ENCODE data around the gene IKBKG.
"Not testable (repeated sequence)": the region's sequence is repeated elsewhere in the genome, so short reads cannot be mapped to it uniquely, and the experiment has no call there.

Gene IKBKG, protein sequence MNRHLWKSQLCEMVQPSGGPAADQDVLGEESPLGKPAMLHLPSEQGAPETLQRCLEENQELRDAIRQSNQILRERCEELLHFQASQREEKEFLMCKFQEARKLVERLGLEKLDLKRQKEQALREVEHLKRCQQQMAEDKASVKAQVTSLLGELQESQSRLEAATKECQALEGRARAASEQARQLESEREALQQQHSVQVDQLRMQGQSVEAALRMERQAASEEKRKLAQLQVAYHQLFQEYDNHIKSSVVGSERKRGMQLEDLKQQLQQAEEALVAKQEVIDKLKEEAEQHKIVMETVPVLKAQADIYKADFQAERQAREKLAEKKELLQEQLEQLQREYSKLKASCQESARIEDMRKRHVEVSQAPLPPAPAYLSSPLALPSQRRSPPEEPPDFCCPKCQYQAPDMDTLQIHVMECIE

GRCh38 chrX:154547245-154548027, at the start of gene IKBKG:
TSS of gene IKBKG (plus strand) at chrX:154547620. CDS start at chrX:154552003, 4,383 bp downstream.
- TF ChIP-seq CTCF (conservative IDR thresholded peaks at IDR 0.05; ENCODE audit: control insufficient read depth, insufficient read depth, low read depth, low read length): no peak
- H3K4me3 ChIP-seq (ENCODE audit: control insufficient read depth, low read depth, low read length): peak within 1 kb of the TSS; percentile 79
- DNase-seq (ENCODE audit: low read depth): peak; percentile 84

GRCh38 chrX:154501423-154501822, 46.0 kb upstream of the IKBKG start:
- not testable (repeated sequence) for H3K4me3 ChIP-seq (ENCODE audit: control insufficient read depth, low read depth, low read length); DNase-seq (ENCODE audit: low read depth)

GRCh38 chrX:154502098-154502497, 45.3 kb upstream of the IKBKG start:
- no peak for DNase-seq (ENCODE audit: low read depth)
- no peak for TF ChIP-seq CTCF (conservative IDR thresholded peaks at IDR 0.05; ENCODE audit: control insufficient read depth, insufficient read depth, low read depth, low read length)
- H3K4me3 ChIP-seq (ENCODE audit: control insufficient read depth, low read depth, low read length): no peak overlapping the region

- DNase-seq (ENCODE audit: low read depth): no peak
- H3K4me3 ChIP-seq (ENCODE audit: control insufficient read depth, low read depth, low read length): no peak overlapping the region
- no peak for TF ChIP-seq CTCF (conservative IDR thresholded peaks at IDR 0.05; ENCODE audit: control insufficient read depth, insufficient read depth, low read depth, low read length)
Observed at GRCh38 chrX:154502989-154503388, 44.4 kb upstream of the IKBKG start.

- no peak overlapping the region for H3K4me3 ChIP-seq (ENCODE audit: control insufficient read depth, low read depth, low read length)
- TF ChIP-seq CTCF (conservative IDR thresholded peaks at IDR 0.05; ENCODE audit: control insufficient read depth, insufficient read depth, low read depth, low read length): no peak
- peak; percentile 68 for DNase-seq (ENCODE audit: low read depth)
Observed at GRCh38 chrX:154505734-154506133, 41.7 kb upstream of the IKBKG start.

DNA sequence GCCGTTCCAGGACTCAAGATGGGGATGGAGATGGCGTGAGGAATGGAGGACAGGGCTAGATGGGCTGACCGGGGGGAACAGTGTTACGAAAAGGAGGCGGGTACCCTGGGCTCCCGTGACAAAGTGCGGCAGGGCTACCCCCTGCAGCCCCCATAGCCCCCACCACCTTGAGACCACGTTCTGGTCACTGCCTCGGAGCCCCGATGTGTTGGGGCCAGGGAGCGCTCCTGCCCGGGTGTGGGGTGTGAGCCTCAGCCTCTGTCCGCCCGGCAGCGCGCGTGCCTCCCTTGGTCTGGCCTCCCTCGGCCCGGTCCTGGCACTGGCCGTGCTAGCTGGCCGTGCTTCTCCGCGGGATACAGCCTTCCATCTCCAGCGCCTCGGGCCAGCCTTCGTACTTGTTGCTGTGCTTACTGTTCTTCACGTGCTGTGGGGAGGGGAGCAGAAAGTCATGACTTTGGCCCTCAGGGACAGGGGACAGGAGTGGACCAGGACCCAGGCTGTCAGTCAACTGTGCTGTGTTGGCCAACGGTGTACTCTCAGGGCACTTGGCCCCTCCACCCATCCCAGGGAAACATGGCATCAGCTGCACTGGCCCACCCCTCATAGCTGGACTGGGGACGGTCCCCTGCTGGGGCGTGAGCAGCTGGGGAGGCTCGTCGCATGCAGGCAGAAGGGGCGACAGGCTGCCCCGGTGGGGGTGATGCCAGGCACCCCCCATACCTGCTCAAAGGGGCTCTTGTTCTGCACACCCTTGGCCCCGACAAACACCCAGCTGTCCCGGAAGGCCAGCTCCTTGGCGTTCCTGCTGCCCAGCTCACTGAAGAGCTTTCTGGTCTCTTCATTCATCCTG, 40.7 kb upstream of the IKBKG start:
- no peak for TF ChIP-seq CTCF (conservative IDR thresholded peaks at IDR 0.05; ENCODE audit: control insufficient read depth, insufficient read depth, low read depth, low read length)
- no peak for DNase-seq (ENCODE audit: low read depth)
- H3K4me3 ChIP-seq (ENCODE audit: control insufficient read depth, low read depth, low read length): no peak overlapping the region

Data from fibroblast of mammary gland (primary cell).